Esophagus squamous epithelium (tissue), 5 donors: ENCODE results near the gene RAVER1. TPM values are rescaled to one million over a fixed set of nuclear protein-coding genes. Genes with fewer than 3 reads are reported as not detected.

Source experiments
- DNase-seq: peaks from one replicate; lab custom pipeline; 2025; lab: John Stamatoyannopoulos, UW
- H3K27ac ChIP-seq, 4 donors: fragments of 200-600 bp; sonication (generic); one replicate each; pipeline ENCODE4 v1.5.1; 2016 to 2019; ENCODE audit warnings: mild to moderate bottlenecking in 1 of 4
- H3K27me3 ChIP-seq, 4 donors: fragments of 200-600 bp; sonication (generic); 1 replicate in 3 of 4; 2 replicates in 1 of 4; pipeline versions ENCODE4 v1.5.1 to v1.6.0; 2017 to 2021; ENCODE audit warnings: antibody characterized with exemption in 1 of 4
- H3K36me3 ChIP-seq, 3 donors: fragments of 200-600 bp; sonication (generic); one replicate each; pipeline ENCODE4 v1.5.1; 2016 to 2019
- H3K4me1 ChIP-seq, 3 donors: fragments of 200-600 bp; sonication (generic); one replicate each; pipeline ENCODE4 v1.5.1; 2017 to 2019
- H3K4me3 ChIP-seq, 4 donors: fragments of 200-600 bp; sonication (generic); 1 replicate in 3 of 4; 2 replicates in 1 of 4; pipeline ENCODE4 v1.5.1; 2016 to 2019; ENCODE audit warnings: mild to moderate bottlenecking in 2 of 4, moderate library complexity in 1 of 4
- H3K9me3 ChIP-seq, 3 donors: fragments of 200-600 bp; sonication (generic); one replicate each; pipeline ENCODE4 v1.5.1; 2016 to 2019
- CTCF ChIP-seq, 6 experiments: fragments of 450-650 bp in 4 of 6; fragments of 200-600 bp in 2 of 6; sonication (generic) in 2 of 6; IDR thresholded peaks; one replicate each; pipeline ENCODE4 v1.5.1; 2016 to 2019; ENCODE audit warnings: antibody characterized with exemption in 6 of 6, mild to moderate bottlenecking in 4 of 6, moderate library complexity in 4 of 6
- POLR2A ChIP-seq, 4 donors: fragments of 450-650 bp; IDR thresholded peaks; one replicate each; pipeline ENCODE4 v1.6.1; 2017; ENCODE audit warnings: antibody characterized with exemption in 4 of 4, mild to moderate bottlenecking in 4 of 4, moderate library complexity in 3 of 4
- WGBS, 2 donors: methylation state at CpG; one replicate each; pipeline ENCODE4 v1.1.5; 2018; 5-methylcytosine and 5-hydroxymethylcytosine counted together
- intact Hi-C: fragments of 100-400 bp; cut with DNase I; formaldehyde crosslinking; loops from one replicate; pipeline ENCODE4 v1.15.0; 2022
- total RNA-seq, 4 donors: library from RNA; depleted of rRNA; stranded (reverse); fragments of >200 nt; gene quantifications; one replicate each; pipeline ENCODE4 v1.1.0, GENCODE V29; 2016
- donor health status: DM: yes; HTN: yes; CAD: no.

The RAVER1 gene
- total RNA-seq, 4 donors from 2014 or later = 13.8 to 26.8 (median 19.7) TPM

GRCh38 chr19:10364644-10365043 is 31.3 kb upstream of the RAVER1 start:
- intact Hi-C loops = no loop called here
- no peak for TF ChIP-seq POLR2A (IDR thresholded peaks at IDR 0.05)
- TF ChIP-seq CTCF (IDR thresholded peaks at IDR 0.05) = no peak
- no peaks in the 10 kb centered on the region for H3K4me1 ChIP-seq
- no peaks in the 10 kb centered on the region for H3K9me3 ChIP-seq
- WGBS, 2 donors = 67 to 76% methylated on average over 1 to 8 of the region's 19 CpGs
- no peak for DNase-seq
- no peak overlapping the region for H3K4me3 ChIP-seq
- H3K27ac ChIP-seq = no peak overlapping the region
- H3K27me3 ChIP-seq = no peaks in the 10 kb centered on the region
- H3K36me3 ChIP-seq = peaks cover 44 to 100% (median 46%) of the 10 kb centered on the region in 3 donors

GRCh38 chr19:10363789-10364281 is 30.5 kb upstream of the RAVER1 start:
- no peaks in the 10 kb centered on the region for H3K27me3 ChIP-seq
- peaks cover 47 to 100% (median 48%) of the 10 kb centered on the region in 3 donors for H3K36me3 ChIP-seq
- no peaks in the 10 kb centered on the region for H3K9me3 ChIP-seq
- no peak overlapping the region for H3K4me3 ChIP-seq
- 63 to 73% methylated on average over 7 to 8 of the region's 12 CpGs for WGBS, 2 donors
- TF ChIP-seq POLR2A (IDR thresholded peaks at IDR 0.05) = no peak
- no peak for TF ChIP-seq CTCF (IDR thresholded peaks at IDR 0.05)
- intact Hi-C loops = no loop called here
- no peaks in the 10 kb centered on the region for H3K4me1 ChIP-seq
- no peak overlapping the region for H3K27ac ChIP-seq
- no peak for DNase-seq

- no peak for TF ChIP-seq POLR2A (IDR thresholded peaks at IDR 0.05)
- no peak for TF ChIP-seq CTCF (IDR thresholded peaks at IDR 0.05)
- no peak for DNase-seq
- no peaks in the 10 kb centered on the region for H3K27me3 ChIP-seq
- no peak overlapping the region for H3K27ac ChIP-seq
- H3K4me1 ChIP-seq = no peaks in the 10 kb centered on the region
- H3K36me3 ChIP-seq = peaks cover 36 to 100% (median 50%) of the 10 kb centered on the region in 3 donors
- intact Hi-C loops = no loop called here
- no peaks in the 10 kb centered on the region for H3K9me3 ChIP-seq
- 98 to 100% methylated on average over 2 to 9 of the region's 18 CpGs for WGBS, 2 donors
- no peak overlapping the region for H3K4me3 ChIP-seq
These were observed 28.9 kb upstream of the RAVER1 start for GRCh38 chr19:10362259-10362658.

- peaks cover 32 to 100% (median 49%) of the 10 kb centered on the region in 3 donors for H3K36me3 ChIP-seq
- H3K27me3 ChIP-seq = no peaks in the 10 kb centered on the region
- intact Hi-C loops = no loop called here
- H3K4me1 ChIP-seq = no peaks in the 10 kb centered on the region
- H3K4me3 ChIP-seq = no peak overlapping the region
- no peak for DNase-seq
- WGBS, 2 donors = 91 to 93% methylated on average over 5 to 13 of the region's 16 CpGs
- H3K9me3 ChIP-seq = no peaks in the 10 kb centered on the region
- no peak overlapping the region for H3K27ac ChIP-seq
- TF ChIP-seq POLR2A (IDR thresholded peaks at IDR 0.05) (no peak), CTCF (IDR thresholded peaks at IDR 0.05) (no peak)
These were observed 28.3 kb upstream of the RAVER1 start for GRCh38 chr19:10361569-10362011.

- H3K9me3 ChIP-seq = no peaks in the 10 kb centered on the region
- peaks cover 13 to 100% (median 46%) of the 10 kb centered on the region in 3 donors for H3K36me3 ChIP-seq
- H3K27me3 ChIP-seq = no peaks in the 10 kb centered on the region
- 72 to 94% methylated on average over 3 to 4 of the region's 12 CpGs for WGBS, 2 donors
- TF ChIP-seq CTCF (IDR thresholded peaks at IDR 0.05) (no peak), POLR2A (IDR thresholded peaks at IDR 0.05) (no peak)
- intact Hi-C loops = no loop called here
- no peak overlapping the region for H3K4me3 ChIP-seq
- DNase-seq = no peak
- H3K4me1 ChIP-seq = peaks cover 0 to 8% (median 0%) of the 10 kb centered on the region in 3 donors
- H3K27ac ChIP-seq = no peak overlapping the region
These were observed 23.1 kb upstream of the RAVER1 start for GRCh38 chr19:10356431-10356830.
